Memory B cell (primary cell): ENCODE measurements around the gene MAPK6.
"Not testable (repeated sequence)": the region's sequence is repeated elsewhere in the genome, so short reads cannot be mapped to it uniquely, and the experiment has no call there.

Source experiments
- ATAC-seq: fragments of 150-1000 bp; cut with Tn5 transposase; 2 replicates; pipeline ENCODE4 v1.10.0; 2021; ENCODE audit warnings: low read depth, mild to moderate bottlenecking, moderate library complexity
- DNase-seq, 2 donors: peaks; one replicate each; pipeline ENCODE4 v3.0.0; 2022; ENCODE audit warnings: low spot score in 2 of 2
- H3K27ac Mint-ChIP-seq: one replicate; pipeline ENCODE4 v1.8.0; 2022; ENCODE audit warnings: mild to moderate bottlenecking, moderate library complexity, mixed read lengths
- H3K27me3 Mint-ChIP-seq: one replicate; pipeline ENCODE4 v1.8.0; 2022; ENCODE audit warnings: mixed read lengths
- H3K36me3 Mint-ChIP-seq: one replicate; pipeline ENCODE4 v1.8.0; 2022; ENCODE audit warnings: mild to moderate bottlenecking, mixed read lengths
- H3K4me1 Mint-ChIP-seq: one replicate; pipeline ENCODE4 v1.8.0; 2022; ENCODE audit warnings: mixed read lengths
- H3K4me3 Mint-ChIP-seq: one replicate; pipeline ENCODE4 v1.8.0; 2022; ENCODE audit warnings: mild to moderate bottlenecking, moderate library complexity, mixed read lengths
- H3K9me3 Mint-ChIP-seq: one replicate; pipeline ENCODE4 v1.8.0; 2022; ENCODE audit warnings: mixed read lengths

The MAPK6 gene

DNA sequence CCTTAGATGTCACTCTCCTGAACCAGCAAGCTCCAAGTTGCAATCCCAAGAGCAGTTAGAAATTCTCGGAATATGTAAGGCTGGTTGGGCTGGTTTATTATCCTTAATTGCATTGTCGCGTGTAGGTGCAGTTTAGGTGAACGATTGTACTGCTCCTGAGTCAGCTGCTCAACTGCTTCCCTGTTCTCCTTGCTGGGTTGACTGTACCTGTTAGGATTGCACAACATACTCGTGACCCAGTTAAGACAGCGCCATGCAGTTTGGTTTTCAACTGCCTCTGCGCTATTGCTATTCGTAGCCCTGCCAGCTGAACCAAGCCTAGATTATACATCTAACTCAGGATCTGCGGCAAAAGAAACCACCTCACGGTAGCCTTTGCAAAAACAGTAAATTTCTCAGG is 52.6 kb downstream of the MAPK6 start:
- Mint-ChIP-seq H3K9me3 (no peaks in the 10 kb centered on the region), H3K27ac (no peak overlapping the region), H3K36me3 (no peaks in the 10 kb centered on the region), H3K27me3 (no peaks in the 10 kb centered on the region), H3K4me1 (peaks cover under 1% of the 10 kb centered on the region), H3K4me3 (no peak overlapping the region)
- DNase-seq (no peak), ATAC-seq (no peak)

DNA sequence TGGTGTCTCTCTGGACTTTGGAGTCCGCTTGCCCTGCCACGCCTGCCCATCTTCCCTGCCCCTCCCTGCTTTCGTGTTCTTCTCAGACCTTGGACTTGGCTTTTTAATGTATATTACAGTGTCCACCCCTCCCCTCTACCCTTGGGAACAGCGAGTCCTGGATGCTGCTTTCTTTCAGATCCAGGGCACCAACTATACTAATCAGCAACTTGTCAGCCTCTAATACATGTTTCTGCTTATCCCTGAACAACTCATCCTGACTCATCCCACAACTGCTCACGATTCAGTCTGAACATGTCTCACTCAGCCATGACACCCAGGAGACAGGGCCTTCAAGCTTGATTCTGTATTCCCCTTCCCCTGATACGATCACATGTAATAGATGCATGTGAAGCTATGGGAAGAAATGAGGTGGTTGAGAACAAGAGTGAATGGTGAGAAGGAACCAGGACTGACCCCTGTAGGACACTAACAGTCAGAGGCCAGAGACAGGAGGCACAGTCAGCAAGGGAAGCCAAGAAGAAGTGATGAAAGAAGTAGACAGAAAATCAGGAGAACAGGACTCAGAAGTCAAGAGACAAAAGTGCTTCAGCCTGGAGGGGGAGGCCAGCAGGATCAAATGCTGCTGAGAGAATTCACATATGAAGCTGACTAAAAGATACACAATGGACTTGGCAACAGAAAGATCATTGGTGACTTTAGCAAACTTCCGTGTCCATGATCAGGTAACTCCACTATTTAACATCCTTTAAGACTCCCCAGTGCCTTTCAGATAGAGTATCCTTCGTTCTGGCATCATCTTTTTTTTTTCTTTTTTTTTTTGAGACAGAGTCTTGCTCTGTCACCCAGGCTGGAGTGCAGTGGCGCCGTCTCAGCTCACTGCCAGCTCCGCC is 58.1 kb downstream of the MAPK6 start:
- peaks cover 8% of the 10 kb centered on the region for H3K4me1 Mint-ChIP-seq
- DNase-seq = no peak
- no peak for ATAC-seq
- no peak overlapping the region for H3K27ac Mint-ChIP-seq
- peaks cover 2% of the 10 kb centered on the region for H3K27me3 Mint-ChIP-seq
- no peak overlapping the region for H3K4me3 Mint-ChIP-seq
- no peaks in the 10 kb centered on the region for H3K9me3 Mint-ChIP-seq
- H3K36me3 Mint-ChIP-seq = no peaks in the 10 kb centered on the region

DNA sequence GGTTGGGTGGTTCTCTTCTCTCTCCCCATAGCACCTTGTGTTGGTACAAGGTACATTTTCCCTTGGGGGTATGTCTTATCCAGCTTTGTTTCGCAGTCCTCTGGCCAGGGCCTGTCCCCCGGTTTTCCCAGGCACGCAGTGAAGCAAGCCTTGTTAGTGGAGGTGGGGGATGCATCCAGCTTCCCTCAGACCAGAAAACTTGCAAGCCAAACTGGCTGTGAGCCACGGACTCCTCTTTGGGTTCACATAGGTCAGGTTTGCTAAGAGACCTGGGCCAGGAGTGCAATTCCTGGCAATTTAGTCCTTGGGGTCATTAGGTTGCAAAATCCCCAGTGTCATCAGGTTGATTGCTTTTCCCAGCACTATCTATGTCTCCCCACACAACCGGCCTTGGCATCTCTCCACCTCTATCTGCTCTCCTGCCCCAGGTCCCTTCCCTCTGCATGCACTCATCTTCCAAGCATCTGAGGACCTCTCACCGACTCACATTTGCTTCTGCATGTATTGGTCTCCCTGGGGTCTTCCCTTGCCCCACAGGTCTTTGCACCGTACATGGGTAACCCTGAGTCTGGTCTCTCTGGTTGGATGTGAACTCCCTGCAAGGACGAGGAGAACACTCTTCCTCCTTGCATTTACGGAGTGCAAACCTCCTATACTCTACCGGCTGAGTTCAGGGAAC is 59.3 kb downstream of the MAPK6 start:
- H3K36me3 Mint-ChIP-seq = no peaks in the 10 kb centered on the region
- peaks cover 18% of the 10 kb centered on the region for H3K4me1 Mint-ChIP-seq
- H3K9me3 Mint-ChIP-seq = no peaks in the 10 kb centered on the region
- H3K4me3 Mint-ChIP-seq = no peak overlapping the region
- DNase-seq (no peak), ATAC-seq (no peak)
- no peak overlapping the region for H3K27ac Mint-ChIP-seq
- peaks cover 2% of the 10 kb centered on the region for H3K27me3 Mint-ChIP-seq

DNA sequence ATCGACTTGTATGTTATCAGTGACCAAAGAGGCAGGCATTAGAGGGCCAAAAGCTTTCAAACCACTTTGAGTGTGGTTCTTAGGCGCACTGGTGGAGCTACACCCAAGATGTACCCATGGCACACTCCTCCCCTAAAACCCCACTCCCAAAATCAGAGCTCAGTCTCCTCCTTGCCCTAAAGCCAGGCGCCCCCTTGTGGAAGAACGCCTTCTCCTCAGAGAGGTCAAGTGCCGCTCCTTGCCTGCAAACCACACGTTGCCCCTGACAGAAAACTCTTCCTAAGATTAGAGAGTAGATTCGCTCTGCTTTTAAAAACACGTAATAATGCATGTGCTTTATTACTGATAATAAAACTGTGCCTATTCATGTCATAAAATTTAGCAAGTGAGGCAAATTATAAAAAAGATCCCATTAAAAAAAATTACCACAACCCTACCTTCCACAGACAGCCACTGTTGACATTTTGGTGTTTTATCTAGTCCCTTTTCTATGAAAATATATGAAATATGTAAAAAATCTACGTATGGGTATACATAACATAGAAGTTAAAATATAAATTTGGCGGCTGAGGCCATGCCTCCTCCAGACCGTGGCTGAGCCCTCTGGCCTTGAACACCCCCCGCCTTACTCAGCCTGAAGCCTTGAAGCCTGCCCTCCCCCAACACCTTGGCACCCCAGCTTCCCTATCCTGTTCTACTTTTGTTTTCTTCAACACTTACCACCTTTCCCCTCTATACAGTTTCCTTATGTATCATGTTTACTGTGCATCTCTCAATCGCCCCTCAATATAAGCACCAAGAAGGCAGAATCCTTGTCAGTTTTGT is 60.1 kb downstream of the MAPK6 start:
- no peaks in the 10 kb centered on the region for H3K36me3 Mint-ChIP-seq
- no peak overlapping the region for H3K27ac Mint-ChIP-seq
- no peaks in the 10 kb centered on the region for H3K9me3 Mint-ChIP-seq
- no peak overlapping the region for H3K4me3 Mint-ChIP-seq
- DNase-seq (peak; percentile 76 to 78), ATAC-seq (peak; percentile 87)
- peaks cover 18% of the 10 kb centered on the region for H3K4me1 Mint-ChIP-seq
- H3K27me3 Mint-ChIP-seq = peaks cover 2% of the 10 kb centered on the region

DNA sequence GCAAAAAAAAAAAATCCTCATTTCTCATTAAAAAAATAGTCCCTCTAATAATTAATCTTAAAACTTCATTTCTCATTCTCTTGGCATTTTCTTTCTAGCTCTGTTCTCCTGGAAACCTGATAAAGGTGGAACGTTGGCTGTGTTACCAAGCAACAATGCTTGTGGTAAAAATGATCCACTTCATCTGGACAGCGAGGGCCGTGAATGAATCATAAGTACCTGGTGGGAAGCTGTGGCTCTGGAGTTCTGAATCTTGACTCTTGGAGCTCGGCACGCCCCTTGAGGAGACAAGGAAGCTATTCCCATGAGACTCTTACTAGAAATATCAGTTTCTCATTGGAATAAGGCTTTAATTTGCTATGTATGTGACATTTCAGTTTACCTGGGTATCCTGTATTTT is 61.0 kb downstream of the MAPK6 start:
- no peak for DNase-seq
- no peak overlapping the region for H3K4me3 Mint-ChIP-seq
- no peak for ATAC-seq
- H3K27me3 Mint-ChIP-seq = peaks cover 2% of the 10 kb centered on the region
- H3K9me3 Mint-ChIP-seq = no peaks in the 10 kb centered on the region
- peaks cover 18% of the 10 kb centered on the region for H3K4me1 Mint-ChIP-seq
- H3K36me3 Mint-ChIP-seq = no peaks in the 10 kb centered on the region
- no peak overlapping the region for H3K27ac Mint-ChIP-seq

DNA sequence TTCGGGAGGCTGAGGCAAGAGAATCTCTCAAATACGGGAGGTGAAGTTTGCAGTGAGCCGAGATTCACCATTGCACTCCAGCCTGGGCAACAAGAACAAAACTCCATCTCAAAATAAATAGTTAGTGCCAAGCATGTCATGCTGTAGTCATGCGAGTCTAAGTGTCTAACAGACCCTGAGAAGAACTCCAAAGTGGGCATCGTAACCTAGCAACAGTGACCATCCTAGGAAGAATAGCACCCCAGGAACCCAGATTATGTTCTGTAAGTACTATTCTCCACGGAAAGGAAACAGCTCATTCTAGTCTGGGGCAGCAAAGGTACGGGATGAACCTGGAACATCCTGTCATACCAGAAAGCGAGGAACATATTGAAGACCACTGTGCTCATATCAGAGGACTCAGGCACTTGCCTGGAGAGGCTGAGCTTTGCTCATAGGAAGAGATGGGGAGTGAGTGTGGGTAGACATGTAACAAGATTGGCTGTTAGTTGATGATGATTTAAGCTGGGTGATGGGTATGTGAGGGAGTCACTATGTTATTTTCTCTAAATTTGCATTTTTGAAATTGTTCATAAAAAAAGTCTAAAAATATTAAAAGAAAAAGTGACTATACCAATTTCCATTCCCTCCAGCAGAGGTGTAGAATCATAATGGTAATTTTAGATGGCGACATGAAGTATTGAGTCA is 61.8 kb downstream of the MAPK6 start:
- Mint-ChIP-seq H3K27me3 (peaks cover 2% of the 10 kb centered on the region), H3K4me1 (peaks cover 18% of the 10 kb centered on the region), H3K36me3 (no peaks in the 10 kb centered on the region), H3K4me3 (no peak overlapping the region), H3K9me3 (no peaks in the 10 kb centered on the region), H3K27ac (no peak overlapping the region)
- no peak for ATAC-seq
- DNase-seq = no peak

DNA sequence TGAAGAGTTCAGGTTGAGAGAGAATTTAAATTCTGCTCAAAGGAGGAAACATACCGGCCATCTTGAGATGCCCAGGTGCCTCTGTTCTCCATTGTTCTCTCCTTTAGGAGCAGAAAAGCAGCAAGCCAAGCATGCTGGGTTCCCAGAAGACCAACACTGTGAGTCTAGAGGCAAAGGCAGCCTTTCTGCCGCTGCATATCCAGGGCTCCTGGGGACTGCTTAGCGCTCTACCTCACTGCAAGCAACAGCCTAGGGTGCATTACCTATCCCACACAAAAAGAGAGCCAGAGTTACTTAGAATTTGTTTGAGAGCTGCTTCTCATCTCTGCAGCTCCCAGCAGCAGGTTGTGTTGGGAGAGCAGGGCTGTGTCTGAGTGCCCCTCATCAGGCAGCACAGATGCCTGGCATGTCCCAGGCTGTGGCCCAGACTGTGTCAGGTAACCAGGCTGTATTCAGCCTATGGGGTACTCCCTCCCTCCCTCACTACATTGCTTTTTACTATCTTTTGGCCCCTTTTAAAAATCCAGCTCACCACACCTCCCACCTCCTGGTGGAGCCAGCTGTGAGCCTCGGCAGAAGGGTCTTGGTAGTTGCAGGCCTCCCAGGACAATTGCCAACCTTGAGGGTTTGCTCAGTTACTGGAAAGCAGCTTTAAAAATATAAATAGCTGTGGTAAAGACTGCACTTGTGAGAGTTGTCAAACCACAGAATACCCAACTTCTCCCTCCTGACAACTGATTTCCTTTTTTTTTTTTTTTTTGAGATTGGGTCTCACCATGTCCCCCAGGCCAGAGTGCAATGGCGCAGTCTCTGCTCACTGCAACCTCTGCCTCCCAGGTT is 63.4 kb downstream of the MAPK6 start:
- peaks cover 16% of the 10 kb centered on the region for H3K4me1 Mint-ChIP-seq
- peaks cover 2% of the 10 kb centered on the region for H3K27me3 Mint-ChIP-seq
- H3K36me3 Mint-ChIP-seq = no peaks in the 10 kb centered on the region
- H3K27ac Mint-ChIP-seq = no peak overlapping the region
- H3K9me3 Mint-ChIP-seq = no peaks in the 10 kb centered on the region
- DNase-seq (no peak), ATAC-seq (peak; percentile 51)
- no peak overlapping the region for H3K4me3 Mint-ChIP-seq

DNA sequence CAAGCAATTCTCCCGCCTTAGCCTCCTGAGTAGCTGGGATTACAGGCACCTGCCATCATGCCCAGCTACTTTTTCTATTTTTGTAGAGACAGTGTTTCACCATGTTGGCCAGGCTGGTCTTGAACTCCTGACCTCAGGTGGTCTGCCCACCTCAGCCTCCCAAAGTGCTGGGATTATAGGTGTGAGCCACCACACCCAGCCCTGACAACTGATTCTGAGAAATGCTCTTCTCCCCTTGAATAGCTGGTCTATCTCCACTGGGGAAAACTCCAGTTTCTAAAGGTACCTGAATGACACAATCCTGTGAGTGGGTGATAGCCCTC is 64.0 kb downstream of the MAPK6 start:
- not testable (repeated sequence) for H3K27ac Mint-ChIP-seq, DNase-seq, H3K9me3 Mint-ChIP-seq, H3K27me3 Mint-ChIP-seq, H3K36me3 Mint-ChIP-seq, ATAC-seq, H3K4me3 Mint-ChIP-seq
- H3K4me1 Mint-ChIP-seq = peaks cover 16% of the 10 kb centered on the region

DNA sequence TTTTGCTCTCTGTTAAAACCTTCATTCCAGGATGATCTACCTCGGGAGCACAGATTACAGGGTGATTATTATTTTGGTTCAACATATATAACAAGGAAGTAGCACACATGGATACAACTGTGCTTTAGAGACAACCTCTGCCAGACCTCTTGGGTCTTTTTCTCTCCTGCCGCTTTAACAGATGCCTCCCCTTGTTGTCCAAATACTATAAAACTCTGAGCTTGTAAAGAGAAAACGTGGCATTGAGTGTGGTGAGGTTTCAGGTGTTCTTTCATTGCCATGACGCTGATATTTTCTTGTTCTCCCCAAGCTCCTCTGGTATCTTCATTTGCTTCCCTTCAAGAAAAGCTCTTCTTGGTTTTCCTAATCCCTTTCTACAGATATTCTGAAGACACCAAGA is 64.6 kb downstream of the MAPK6 start:
- H3K27me3 Mint-ChIP-seq = peaks cover 2% of the 10 kb centered on the region
- H3K36me3 Mint-ChIP-seq = no peaks in the 10 kb centered on the region
- no peak overlapping the region for H3K4me3 Mint-ChIP-seq
- no peaks in the 10 kb centered on the region for H3K9me3 Mint-ChIP-seq
- peaks cover 16% of the 10 kb centered on the region for H3K4me1 Mint-ChIP-seq
- no peak for ATAC-seq
- no peak for DNase-seq
- no peak overlapping the region for H3K27ac Mint-ChIP-seq

DNA sequence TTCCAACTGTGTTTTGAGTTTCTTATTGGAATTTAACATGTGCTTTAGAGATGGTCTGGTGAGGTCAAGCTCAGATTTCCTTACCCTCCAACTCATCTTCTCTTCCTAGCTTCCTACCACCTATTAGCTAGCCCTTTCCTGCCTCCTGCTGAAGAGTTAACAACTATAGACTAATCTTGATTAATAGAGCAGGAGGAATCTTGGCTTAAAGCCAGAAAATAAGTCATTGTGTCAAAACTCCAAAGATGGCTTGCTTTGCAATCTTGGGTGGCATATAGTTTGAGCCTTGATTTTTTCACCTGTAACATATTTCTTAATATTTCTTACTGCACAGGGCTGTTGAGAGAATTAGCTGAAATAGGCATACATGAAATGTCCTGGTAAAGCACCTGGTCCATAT is 66.3 kb downstream of the MAPK6 start:
- Mint-ChIP-seq H3K4me3 (no peak overlapping the region), H3K36me3 (peaks cover 5% of the 10 kb centered on the region), H3K27me3 (peaks cover 2% of the 10 kb centered on the region), H3K9me3 (peaks cover 5% of the 10 kb centered on the region), H3K27ac (no peak overlapping the region), H3K4me1 (peaks cover 13% of the 10 kb centered on the region)
- DNase-seq (no peak), ATAC-seq (no peak)

DNA sequence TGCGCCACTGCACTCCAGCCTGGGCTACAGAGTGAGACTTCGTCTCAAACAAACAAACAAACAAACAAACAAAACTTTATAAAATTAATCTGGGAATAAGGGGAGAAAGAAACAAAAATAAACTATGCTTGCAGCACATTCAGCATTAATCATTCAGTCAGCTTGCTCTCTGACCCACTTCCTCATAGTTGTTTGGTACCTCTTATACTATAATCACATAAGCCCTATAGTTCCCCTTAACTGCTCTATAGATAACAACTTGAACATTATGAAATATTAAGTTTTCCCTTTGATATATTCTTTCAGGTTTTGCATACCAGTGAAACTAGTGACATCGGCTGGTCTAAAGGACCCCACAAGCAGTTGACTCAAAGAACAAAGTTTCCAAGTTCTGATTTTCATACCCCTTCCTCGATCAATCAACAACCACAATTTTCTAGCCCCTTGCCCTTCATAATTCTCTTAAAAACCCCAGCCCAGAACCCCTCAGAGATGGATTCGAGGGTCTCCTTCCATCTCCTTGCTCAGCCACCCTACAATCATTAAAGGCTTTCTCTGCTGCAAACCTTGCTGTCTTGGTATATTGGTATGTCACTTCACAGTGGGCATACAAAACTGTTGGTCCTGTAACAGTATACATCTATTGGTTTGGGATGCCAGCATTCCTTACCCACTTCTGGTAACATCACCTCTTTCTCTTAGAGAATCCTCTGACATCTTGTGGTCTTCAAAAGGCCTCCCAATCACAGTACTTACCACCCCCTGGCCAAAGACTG is 67.2 kb downstream of the MAPK6 start:
- H3K9me3 Mint-ChIP-seq = peaks cover 7% of the 10 kb centered on the region
- peaks cover 10% of the 10 kb centered on the region for H3K4me1 Mint-ChIP-seq
- no peak for ATAC-seq
- peaks cover 6% of the 10 kb centered on the region for H3K36me3 Mint-ChIP-seq
- DNase-seq = no peak
- H3K4me3 Mint-ChIP-seq = no peak overlapping the region
- no peak overlapping the region for H3K27ac Mint-ChIP-seq
- peaks cover 2% of the 10 kb centered on the region for H3K27me3 Mint-ChIP-seq

DNA sequence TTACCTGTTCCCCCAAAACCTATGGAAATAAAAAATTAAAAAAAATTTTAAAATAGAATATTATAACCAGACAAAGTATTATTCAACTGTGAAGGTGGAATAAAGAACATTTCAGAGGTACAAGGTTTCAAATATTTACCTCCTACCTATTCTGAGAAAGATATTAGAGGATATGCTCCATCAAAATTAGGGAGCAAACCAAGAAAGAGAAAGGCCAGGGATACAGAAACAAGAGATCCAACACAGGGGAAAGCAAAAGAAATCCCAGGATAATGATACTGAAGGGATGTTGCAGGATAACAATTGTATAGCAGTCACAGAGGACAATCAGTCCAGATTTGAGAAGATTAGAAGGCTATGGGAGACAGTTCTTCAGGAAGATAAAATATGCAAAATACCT is 71.2 kb downstream of the MAPK6 start:
- ATAC-seq (no peak), DNase-seq (no peak)
- Mint-ChIP-seq H3K4me3 (no peak overlapping the region), H3K27ac (no peak overlapping the region), H3K27me3 (peaks cover 2% of the 10 kb centered on the region), H3K9me3 (peaks cover 7% of the 10 kb centered on the region), H3K36me3 (peaks cover 6% of the 10 kb centered on the region), H3K4me1 (no peaks in the 10 kb centered on the region)
